HG03103 (cell line): ENCODE results near the gene MAGI3.
"Not testable (repeated sequence)": the region's sequence is repeated elsewhere in the genome, so short reads cannot be mapped to it uniquely, and the experiment has no call there.

Experiments
- ATAC-seq: cut with Tn5 transposase; IDR thresholded peaks from one replicate; pipeline ENCODE4 v1.9.1; 2021; ENCODE audit warnings: low read depth; ENCODE audit not compliant: unreplicated experiment

Gene MAGI3

DNA sequence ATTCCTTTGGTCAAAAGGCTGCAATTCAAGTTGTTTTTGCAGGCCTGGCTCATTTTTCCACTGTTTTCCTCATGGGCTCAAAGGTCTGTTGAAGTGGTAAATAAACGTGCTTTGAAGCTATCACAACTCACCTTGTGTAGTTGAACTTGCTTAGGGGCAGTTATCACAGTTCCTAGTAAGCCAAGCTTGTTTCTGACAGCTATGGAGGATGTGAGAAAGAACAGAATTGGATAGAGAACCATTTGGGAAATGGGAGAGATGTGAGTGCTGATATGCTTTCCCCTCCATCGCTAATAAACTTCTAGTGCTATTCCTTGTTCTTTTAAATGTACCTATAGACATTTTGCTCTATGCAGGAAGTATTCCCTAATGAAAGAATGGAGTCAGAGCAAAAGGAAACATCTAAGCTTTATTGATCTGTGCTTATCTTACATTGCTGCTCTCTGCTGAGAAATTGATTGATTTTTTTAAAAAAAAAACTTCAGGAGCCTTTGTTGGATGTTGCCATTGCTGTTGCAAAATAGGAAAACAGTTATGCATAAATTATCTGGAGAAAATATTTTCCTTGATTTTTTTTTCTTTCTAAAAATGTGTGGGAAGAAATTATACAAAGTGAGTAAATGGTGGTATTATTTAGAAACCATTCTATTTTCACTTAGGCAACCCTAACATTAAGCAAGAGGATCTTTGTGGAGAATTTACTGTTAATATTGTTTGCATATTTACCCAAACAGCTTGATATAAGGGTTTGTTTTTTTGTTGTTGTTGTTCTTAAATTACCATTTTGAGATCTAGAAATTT lies 118.2 kb downstream of the MAGI3 start:
- ATAC-seq: no peak

DNA sequence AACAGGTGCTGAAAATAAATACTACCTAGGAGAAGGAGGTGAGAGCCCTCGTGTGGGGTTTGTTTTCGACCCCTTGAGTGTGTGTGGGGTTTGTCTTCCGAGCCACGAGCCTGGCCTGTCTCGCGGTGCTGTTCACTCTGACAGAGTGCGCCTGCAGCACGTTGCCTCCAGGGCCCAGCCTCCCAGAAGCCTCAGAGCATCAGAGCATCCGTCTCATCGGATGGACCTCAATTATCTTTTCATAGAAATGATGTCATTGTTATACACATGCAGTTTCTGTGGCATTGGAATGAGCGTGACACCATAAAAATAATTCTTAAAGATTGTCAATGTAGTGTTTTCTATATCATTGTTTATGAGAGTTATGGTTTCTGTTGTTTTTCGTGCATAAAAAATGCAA lies 119.5 kb downstream of the MAGI3 start:
- ATAC-seq: not testable (repeated sequence)

DNA sequence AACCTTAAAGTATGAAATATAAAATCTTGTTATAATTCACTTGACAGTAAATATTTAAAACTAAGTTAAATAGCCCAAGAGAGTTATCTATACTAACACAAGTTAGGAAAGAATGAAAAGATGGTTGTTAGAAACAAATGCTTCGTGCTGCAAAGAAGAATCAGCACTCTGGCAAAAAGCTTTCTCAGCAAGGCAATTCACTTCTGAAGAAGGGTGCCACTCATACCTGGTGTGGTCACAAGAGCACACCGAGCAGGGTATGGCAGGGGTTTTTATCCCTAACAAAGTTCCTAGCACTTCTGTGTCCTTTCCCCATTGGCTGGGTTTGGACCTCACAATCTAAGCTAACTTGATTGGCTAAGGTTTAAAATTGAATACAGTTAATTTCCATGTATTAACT lies 121.0 kb downstream of the MAGI3 start:
- ATAC-seq: no peak

DNA sequence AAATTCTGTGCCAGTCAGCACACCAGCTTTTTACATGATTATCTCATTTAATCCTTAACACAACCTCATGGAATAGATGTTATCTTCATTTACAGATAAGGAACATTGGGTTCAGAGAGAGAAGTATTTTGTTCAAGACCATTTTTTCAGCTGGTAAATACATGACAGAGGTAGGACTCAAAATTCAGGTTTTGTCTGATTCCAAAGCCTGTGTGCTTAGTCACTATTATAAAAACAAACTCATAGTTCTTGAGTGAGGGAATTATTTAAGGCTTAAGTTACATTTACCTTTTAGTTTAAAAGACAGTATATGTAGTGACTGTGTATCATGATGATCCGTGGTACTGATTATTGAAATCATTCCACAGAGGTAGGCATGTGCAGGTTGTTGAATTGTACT lies 125.2 kb downstream of the MAGI3 start:
- no peak for ATAC-seq

DNA sequence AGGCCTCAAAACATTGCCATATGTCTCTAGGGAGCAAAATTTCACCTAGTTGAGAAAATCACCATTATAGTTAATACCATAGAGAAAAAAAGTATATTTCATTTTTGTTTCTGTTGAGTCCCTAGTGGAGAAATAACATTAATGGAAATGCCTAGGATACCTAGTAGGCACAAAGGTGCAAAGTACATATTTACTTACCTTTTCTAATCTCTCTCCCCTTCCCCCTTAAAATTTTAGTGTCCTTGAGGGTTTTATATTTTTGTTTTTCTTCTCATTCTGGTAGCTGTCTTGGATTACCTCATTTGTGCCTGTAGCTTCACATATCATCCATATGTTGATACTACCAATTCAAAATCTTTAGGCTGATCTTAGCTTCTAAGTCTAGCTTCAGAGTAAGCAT lies 127.0 kb downstream of the MAGI3 start:
- no peak for ATAC-seq

DNA sequence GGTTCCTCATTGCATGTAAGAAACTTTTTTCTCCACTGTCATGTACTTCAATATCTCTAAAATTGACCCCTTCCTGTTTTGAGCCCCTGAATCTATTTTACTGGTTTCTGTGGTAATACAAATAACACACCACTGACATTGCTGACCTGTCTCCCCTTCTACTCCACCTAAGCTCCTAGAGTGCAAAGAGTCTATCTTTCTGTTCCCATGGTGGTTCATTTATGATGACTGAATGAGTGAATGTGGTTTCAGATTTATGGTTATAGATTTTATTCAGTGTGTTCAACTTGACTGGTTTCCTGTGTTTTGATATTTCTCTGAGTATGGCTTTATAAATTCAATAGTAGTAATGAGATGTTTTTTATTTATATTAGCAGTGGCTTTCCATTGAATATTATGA lies 127.7 kb downstream of the MAGI3 start:
- ATAC-seq: no peak

DNA sequence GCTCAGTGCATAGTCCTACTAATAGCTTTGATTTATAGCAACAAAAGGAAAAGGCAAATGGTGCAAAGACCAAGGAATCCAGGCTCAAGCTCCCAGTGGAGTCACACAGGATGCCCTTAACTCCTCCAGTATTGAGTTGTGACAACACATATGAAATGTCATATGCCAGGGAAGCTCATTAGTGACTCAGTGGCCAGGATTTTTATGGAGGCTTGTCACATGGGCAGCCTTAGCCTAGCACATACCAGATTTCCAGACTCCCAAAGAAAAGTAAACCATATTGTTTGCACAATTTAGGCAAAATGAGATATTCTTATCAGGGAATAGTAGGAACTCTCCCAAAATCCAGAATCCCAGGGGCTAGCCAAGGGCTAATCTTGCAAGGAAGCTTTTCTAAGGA lies 129.2 kb downstream of the MAGI3 start:
- no peak for ATAC-seq

DNA sequence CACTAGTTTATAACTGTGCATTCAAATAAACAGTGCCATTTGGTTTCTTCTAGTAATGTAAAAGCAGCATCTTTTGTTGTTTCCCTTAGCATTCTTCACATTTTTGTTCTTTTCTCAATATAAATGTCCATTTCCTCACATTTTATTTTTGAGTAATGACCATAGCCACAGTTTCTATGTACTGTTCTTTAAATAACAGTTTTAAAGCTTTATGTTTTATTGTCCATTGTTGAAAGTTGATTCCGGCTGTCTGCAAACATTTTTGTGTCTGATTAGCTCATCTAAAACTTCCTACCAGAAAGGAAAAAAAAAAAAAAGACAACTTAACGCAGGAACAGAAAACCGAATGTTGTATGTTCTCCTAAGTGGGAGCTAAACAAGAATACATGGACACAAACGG lies 139.7 kb downstream of the MAGI3 start:
- no peak for ATAC-seq

DNA sequence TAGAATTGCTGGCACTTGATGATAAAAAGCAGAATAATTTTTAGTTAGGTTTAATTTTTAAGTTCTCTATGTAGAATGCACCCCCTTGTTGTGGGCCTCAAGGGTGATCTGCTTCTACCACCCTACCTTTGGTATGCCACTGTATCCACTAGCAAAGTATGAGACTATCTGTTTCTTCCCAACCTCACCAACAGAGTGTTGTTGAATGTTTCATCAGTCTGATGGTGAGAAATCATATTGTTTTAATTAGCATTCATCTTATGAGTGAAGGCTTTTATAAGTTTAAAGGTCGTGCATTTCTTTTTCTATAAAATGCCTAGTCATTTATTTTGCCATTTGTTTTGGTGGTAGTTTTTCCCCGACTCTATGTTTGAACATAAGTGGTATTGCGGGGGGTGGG lies 141.0 kb downstream of the MAGI3 start:
- ATAC-seq: no peak

DNA sequence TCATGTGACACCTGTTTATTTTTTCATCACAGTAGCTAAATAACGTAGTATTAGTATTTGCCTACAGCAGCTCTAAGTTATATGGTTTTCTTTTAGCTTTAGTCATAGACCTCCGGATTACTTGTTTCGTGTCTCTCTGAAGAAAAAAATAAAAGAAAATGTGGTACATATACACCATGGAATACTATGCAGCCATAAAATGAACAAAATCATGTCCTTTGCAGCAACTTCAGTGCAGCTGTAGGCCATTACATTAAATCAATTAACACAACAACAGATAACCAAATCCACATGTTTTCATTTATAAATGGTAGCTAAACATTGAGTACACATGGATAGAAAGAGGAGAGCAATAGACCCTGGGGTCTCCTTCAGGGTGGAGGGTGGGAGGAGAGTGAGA lies 142.7 kb downstream of the MAGI3 start:
- no peak for ATAC-seq

DNA sequence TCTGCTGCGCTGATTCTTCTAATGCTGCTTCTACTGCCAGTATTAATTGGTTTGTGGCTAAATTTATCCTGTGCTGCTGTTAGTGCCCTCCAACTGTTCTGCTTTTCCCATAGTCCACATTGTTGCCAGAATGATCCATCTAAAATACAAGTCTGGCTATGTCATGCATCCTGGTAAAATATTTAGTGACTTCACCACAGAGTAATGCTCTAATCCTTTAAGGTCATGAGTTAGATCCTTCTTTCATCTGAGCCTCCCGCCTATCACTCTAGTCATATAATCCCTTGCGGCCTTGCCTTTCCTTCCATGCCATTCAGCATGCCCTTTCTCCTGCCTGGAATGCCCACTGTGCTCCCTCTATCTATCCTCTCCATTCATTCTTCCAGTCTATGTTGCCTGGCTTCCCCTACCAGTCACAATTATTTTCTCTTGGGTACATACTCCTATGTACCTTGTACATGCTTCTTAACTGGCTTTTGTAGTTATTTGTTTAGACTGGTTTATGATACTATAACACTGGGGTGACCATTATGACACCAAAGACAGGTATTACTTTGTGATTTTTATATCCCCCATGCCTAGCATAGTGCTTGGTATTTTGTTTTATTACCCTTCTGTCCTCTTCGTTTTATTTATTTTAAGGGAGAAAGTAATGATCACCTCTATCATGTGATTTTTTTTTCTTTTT lies 144.0 kb downstream of the MAGI3 start:
- no peak for ATAC-seq

DNA sequence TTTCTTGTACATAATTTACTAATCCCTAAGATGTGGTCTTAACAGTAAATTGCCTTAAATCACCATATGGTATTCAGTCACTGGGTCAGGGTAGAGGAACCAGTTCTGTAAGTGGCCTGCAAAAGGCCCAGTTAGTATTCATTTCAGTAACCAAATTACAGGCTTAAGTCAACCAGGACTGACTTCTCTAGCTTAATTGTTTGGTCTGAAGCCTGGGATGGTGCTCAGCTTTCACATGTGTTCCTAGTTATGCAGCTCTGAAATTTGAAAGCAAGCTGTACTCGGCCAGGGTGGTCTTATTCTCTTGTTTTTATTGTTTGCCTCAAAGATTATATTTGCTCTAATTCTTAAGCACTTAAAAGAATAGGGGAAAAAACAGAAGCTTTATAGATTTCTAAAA lies 144.6 kb downstream of the MAGI3 start:
- no peak for ATAC-seq

DNA sequence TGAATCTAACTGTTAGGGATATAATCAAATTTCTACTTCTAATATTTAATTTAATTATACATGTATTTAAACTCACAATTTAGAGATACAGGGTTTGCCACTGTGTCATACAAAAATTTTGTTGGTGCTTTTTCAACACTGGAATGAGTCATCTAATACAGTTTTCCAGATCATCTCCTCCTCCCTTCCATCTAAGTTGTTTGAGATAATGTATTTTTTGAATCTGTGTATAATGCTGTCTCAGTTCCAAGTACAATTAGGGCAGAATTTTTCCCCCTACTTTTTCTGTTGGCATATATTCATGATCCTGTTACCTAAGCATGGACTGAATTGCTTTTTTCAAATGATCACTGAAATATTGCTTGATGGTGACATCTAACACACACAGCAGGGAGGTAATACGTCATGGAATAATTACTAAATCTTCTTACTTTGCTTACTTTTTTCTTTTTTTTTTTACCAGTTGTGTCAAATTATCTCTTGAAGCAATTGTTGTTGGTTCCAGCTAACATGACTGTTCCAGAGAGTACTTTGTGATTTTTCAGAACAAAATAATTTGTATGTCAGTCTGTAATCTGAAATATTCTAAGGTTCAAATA lies 146.0 kb downstream of the MAGI3 start:
- ATAC-seq: no peak

DNA sequence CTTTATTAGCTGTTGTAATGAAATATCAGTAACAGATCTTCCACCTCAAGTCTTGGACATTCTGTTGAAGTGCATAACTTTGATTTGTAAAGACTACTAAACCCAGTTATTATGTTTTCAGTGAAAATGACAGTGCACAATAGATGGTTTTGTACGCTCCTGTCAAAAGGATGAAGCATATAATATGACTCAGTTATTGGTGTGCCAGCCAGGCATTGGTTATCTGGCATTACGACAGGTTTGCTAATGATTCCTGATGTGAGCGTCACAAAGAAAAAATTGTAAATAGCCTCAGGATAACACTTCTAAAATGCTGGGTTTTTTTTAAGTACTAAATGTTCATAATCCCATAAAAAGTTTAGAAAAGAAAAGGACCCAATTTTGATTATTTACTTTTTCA lies 147.9 kb downstream of the MAGI3 start:
- ATAC-seq: no peak

DNA sequence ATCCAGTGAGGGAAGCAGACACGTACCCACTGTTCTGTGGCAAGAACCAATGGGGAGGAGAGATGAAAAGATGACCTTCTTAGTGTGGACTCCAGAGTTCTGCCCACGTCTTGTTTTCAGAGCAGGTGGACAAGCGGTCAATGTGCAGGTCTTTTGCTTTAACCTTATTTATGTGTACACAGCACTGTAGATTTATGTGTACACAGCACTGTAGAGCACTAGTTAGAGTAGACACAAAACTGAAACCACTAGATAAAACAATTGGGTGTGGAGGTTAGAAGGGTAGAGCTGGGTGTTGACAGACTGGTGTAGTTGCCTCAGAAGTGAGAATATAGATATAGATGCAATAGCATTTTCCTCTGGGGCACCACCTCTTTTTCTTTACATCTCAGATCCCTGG lies 150.0 kb downstream of the MAGI3 start:
- ATAC-seq: no peak

DNA sequence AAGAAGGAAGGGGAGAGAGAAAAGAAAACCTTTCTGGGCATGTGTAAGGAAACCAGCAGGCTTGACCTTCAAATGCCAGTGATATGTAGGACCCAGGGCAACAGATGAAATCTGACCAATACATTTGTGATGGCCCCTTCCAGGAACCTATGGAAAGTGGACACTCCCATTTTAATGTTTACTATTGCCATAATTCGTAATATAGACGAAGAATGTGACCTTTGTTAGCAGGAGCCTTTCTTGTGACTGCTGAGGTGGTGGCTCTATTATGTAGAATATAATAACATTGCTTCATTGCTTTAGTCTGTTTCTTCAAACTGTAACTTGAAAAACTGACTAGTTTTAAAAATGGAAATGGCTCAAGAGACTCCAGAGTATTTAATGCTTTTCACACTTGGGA lies 150.8 kb downstream of the MAGI3 start:
- ATAC-seq: no peak

DNA sequence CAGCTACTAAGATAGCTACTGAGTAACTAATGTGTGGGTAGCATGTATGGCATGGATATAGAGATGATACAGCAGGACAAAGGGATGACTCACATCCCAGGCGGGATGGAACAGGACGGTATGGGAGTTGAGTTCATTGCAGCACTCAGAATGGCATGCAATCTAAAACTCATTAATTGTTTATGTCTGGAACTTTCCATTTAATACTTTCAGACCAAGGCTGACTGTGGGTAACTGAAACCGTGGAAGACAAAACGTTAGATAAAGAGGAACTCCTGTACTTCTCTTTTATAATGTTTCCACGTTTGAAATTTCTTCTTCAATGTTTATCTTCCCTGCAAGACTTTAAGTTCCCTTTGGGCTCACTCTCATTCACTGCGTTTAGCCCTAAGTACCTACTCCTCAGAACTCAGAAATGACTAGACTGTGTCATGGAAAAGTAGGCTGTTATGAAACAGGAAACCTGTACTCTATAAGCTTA lies 151.9 kb downstream of the MAGI3 start:
- ATAC-seq: no peak

DNA sequence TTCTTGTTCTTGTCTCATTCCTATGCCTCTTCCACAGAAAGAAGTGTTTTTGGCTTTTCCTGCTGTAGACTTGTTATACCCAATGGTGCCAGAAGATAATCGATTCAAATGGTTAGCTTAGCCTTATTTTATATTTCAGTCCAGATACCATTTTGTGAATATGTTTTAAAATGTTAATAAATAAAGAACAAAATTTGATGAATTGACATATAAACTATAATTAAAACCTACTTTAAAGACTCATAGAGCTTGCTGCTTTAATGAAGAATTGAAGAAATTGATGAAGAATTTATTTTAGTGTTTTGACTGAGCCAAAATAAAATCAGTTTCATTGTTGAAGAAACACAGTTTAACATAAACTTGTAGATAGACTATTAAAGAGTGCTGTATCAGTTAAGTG lies 152.8 kb downstream of the MAGI3 start:
- no peak for ATAC-seq

DNA sequence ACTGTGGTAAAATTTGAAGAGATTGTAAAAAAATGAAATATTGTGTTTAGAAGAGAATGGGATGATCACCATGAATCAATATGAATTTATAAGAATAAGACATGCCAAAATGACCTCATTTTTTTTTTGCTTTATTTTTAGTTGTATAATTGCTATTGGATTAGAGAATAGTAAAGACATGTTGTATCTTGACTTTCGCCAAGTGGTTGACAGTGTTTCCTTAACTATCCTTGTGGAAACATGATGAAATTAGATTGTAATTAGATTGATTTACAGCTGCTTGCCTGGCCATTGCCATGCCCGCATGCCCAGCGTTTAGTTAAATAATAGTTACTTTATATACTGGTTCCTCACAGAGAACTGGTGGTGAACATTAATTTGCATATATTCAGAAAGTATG lies 154.9 kb downstream of the MAGI3 start:
- ATAC-seq: no peak

DNA sequence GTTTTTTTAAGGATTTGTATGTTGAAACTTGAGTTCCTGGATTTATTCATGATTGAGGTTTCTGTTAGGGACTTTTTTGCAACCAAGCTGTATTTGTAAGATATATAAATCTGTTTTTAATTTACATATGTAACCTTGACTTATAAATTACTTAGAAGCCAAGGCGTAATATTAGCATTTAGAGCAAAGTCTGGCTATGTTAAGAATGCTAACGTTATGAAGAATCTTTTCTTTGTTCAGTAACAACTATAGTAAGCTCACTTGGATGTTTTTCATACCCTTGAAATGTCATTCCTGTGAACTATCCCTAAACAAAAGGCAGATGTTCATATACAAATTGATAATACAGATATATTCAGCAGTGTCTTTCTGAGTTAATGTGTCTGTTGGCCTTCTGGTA lies 155.3 kb downstream of the MAGI3 start:
- ATAC-seq: no peak

DNA sequence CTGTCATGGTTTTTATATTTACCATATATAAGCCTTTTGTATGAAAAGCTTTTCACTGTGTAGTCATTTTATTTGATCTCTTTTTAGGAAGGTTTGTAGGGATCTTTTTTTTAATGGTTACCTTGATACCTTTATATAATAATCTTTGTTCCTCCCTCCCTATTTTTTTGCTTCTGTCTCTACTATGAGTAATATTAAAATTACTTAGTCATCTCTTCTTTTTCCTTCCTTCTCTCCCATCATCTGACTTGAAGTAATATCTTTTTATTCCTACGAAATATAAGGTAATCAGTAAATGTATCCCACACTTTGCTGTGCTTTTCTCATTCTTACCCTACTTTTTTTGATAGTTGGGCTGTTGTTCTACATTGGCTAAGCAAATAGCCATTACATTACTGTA lies 161.4 kb downstream of the MAGI3 start:
- no peak for ATAC-seq

DNA sequence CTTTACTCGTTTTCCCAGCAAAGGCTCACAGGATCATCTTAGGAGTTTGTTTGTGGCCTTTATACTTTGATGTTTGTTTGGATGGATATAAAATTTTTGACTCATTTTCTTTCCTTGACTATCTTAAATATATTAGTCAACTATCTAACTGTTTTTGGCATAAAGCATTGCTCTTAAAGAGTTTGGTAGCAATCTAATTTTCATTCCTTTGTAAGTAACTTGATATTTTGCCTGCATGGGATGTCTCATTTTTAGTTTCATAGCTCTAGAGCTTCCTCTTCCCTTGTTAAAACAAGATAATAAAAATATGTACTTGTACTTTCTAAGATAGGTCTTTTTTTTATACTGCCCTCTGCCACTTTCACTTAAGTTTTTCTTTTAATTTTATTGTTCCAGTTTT lies 161.9 kb downstream of the MAGI3 start:
- ATAC-seq: no peak
